GM12865 (cell line): Measurements from ENCODE around the gene FER.
"Not testable (repeated sequence)": the region's sequence is repeated elsewhere in the genome, so short reads cannot be mapped to it uniquely, and the experiment has no call there.

Source experiments
- DNase-seq: peaks from one replicate; pipeline ENCODE4 v3.0.0; 2010; ENCODE audit warnings: low read depth
- H3K4me3 ChIP-seq: 2 replicates; pipeline ENCODE4 v1.5.1; 2011; ENCODE audit warnings: mild to moderate bottlenecking, low read depth, low read length, control low read depth
- CTCF ChIP-seq: IDR thresholded peaks from 2 replicates; pipeline ENCODE4 v1.5.1; 2011; ENCODE audit warnings: low read length, control low read depth, low read depth, inconsistent platforms; ENCODE audit not compliant: insufficient read depth; ENCODE audit errors: missing control alignments

FER gene

GRCh38 chr5:108747774-108748400 lies at the start of gene FER:
TSS of gene FER (plus strand) at chr5:108747897. CDS start at chr5:108798183, 50,286 bp downstream.
- peak within 1 kb of the TSS; percentile 98 for H3K4me3 ChIP-seq
- peak; percentile 83 for DNase-seq
- TF ChIP-seq CTCF: no peak

- H3K4me3 ChIP-seq, DNase-seq: not testable (repeated sequence)
Observed at GRCh38 chr5:108700388-108700787, 47.3 kb upstream of the FER start.

GRCh38 chr5:108700930-108701329 lies 46.8 kb upstream of the FER start:
- TF ChIP-seq CTCF: no peak
- DNase-seq: peak; percentile 27
- H3K4me3 ChIP-seq: no peak overlapping the region

DNA sequence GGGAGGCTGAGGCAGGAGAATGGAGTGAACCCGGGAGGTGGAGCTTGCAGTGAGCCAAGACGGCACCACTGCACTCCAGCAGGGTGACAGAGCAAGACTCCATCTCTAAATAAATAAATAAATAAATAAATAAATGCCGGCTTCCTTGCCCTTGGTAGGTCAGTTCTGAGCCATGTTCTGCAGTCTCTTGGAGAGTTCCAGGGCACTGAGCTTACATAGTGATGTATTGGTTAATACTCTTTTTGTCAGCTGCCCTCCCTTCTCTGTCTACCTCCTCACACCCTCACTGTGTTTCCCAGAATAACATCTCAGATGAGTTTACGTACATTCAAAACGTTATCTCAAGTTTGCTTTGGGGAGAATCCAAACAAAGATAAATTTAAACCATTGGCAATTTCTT lies 45.2 kb upstream of the FER start:
- DNase-seq: no peak
- TF ChIP-seq CTCF: no peak

DNA sequence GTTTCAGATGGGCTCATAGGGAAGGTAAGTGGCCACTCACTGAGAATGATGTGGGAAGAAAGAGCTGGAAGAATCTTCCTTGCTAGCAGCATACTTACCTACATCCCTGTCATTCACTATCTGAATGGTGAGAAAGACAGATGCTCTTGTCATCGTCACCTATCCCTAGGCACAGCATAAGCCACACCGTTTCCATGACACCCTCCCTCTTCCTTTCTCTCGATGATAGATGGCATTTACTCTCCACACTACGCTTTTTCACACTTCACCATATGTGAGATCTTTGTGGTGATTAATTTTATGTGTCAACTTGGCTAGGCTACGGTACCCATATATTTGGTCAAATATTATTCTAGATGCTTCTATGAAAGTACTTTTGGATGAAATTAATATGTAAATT lies 44.4 kb upstream of the FER start:
- no peak overlapping the region for H3K4me3 ChIP-seq
- no peak for TF ChIP-seq CTCF
- DNase-seq: no peak

More for the DNA sequence above, 45.2 kb upstream of the FER start:
- H3K4me3 ChIP-seq: no peak overlapping the region

GRCh38 chr5:108707141-108707540 lies 40.6 kb upstream of the FER start:
- no peak overlapping the region for H3K4me3 ChIP-seq
- DNase-seq: no peak
- TF ChIP-seq CTCF: no peak

DNA sequence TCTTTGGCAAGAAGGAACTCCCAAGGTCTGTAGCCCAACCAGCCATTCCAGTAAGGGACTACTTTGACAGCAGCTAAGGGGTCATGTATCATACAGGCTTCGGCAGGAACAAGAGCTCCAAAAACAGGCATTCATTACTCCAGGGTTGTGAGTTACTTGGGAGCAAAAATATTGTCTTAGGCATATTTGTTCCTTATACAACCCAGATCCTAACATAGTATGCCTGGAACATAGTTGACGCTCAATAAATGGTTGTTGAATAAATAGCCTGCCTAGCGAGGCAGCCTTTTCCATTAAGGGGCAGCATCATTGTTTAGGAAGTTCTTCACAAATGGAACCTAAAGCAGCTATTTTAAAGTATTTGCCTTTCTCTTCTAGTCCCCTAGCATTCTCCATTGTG lies 35.8 kb upstream of the FER start:
- no peak for TF ChIP-seq CTCF
- DNase-seq: no peak
- no peak overlapping the region for H3K4me3 ChIP-seq
